K562 (cell line): Measurements from ENCODE around the gene BRSK1. TPM values are rescaled to one million over a fixed set of nuclear protein-coding genes. Genes with fewer than 3 reads are reported as not detected.

ENCODE experiments used
- ATAC-seq: fragments of 200-7000 bp; cut with Tn5 transposase; 3 replicates; pipeline ENCODE4 v1.9.1; 2020; ENCODE audit warnings: moderate library complexity
- BruUV-seq: library from RNA; stranded (reverse); fragments of 400-500 nt; replicated peaks from 2 replicates; lab custom pipeline; 2021; lab: Mats Ljungman, UMichigan
- CTCF ChIA-PET: fragments of 300-600 bp; formaldehyde crosslinking; extraction: SDS; loops from one replicate; lab custom pipeline; 2021; ENCODE audit warnings: low intra/inter-chr PET ratio; lab: Yijun Ruan, JAX
- POLR2A ChIA-PET: fragments of 300-600, 350-650 bp; sonication (Branson Sonifier 250); formaldehyde crosslinking; extraction: SDS; loops from one replicate; lab custom pipeline; 2021; ENCODE audit warnings: antibody characterized with exemption, inconsistent platforms; lab: Yijun Ruan, JAX
- DNase-seq, 4 experiments: peaks; one replicate each; pipeline versions ENCODE4 v3.0.0 to v3.0.0-alpha.2; 2011 to 2018; ENCODE audit warnings: low spot score in 3 of 4, mixed read lengths in 3 of 4; ENCODE audit errors: extremely low read depth in 1 of 4
- FAIRE-seq: peaks from 2 replicates; lab custom pipeline; 2011; peaks lifted over from hg19 to GRCh38; lab: Jason Lieb, UNC
- H2AFZ ChIP-seq: 2 replicates; pipeline ENCODE4 v1.6.0; 2011; ENCODE audit warnings: low read depth, low read length, control low read depth, inconsistent platforms
- H3K27ac ChIP-seq: fragments of 200-600 bp; 3 replicates; pipeline ENCODE4 v1.8.0; 2011; ENCODE audit warnings: low read depth, mild to moderate bottlenecking, control low read depth, inconsistent platforms, low read length, moderate library complexity, mixed read lengths; ENCODE audit errors: extremely low read depth
- H3K27me3 ChIP-seq, 2 experiments: fragments of 300-600 bp in 1 of 2; 2 replicates in 1 of 2; 3 replicates in 1 of 2; pipeline versions ENCODE4 v1.6.0 to v1.8.0; 2011; ENCODE audit warnings: inconsistent platforms in 2 of 2, low read length in 2 of 2, mild to moderate bottlenecking in 1 of 2, mixed read lengths in 1 of 2, moderate library complexity in 1 of 2; ENCODE audit not compliant: control insufficient read depth in 2 of 2, insufficient read depth in 2 of 2
- H3K36me3 ChIP-seq: fragments of 300-600 bp; 3 replicates; pipeline ENCODE4 v1.8.0; 2011; ENCODE audit warnings: mild to moderate bottlenecking, low read length, inconsistent platforms; ENCODE audit not compliant: control insufficient read depth, insufficient read depth
- H3K4me1 ChIP-seq, 2 experiments: fragments of 200-600 bp in 1 of 2; replicated peaks in 1 of 2; 2 replicates in 1 of 2; 3 replicates in 1 of 2; pipeline versions ENCODE4 v1.5.1 to v1.8.0; 2011; ENCODE audit warnings: inconsistent platforms in 2 of 2, low read length in 2 of 2, mild to moderate bottlenecking in 1 of 2, mixed read lengths in 1 of 2, moderate library complexity in 1 of 2; ENCODE audit not compliant: control insufficient read depth in 2 of 2, insufficient read depth in 2 of 2
- H3K4me2 ChIP-seq: 2 replicates; pipeline ENCODE4 v1.6.1; 2011; ENCODE audit warnings: low read length, control low read depth, inconsistent platforms, mixed read lengths; ENCODE audit not compliant: insufficient read depth
- H3K4me3 ChIP-seq: fragments of 200-600 bp; sonication (generic), shearing (Covaris generic); 2 replicates; pipeline ENCODE4 v1.5.1; 2016; ENCODE audit warnings: control low read depth, inconsistent platforms
- H3K79me2 ChIP-seq: fragments of 200-600 bp; 3 replicates; pipeline ENCODE4 v1.8.0; 2011; ENCODE audit warnings: low read length, inconsistent platforms; ENCODE audit not compliant: control insufficient read depth, insufficient read depth
- H3K9ac ChIP-seq, 2 experiments: 2 replicates each; pipeline versions ENCODE4 v1.6.0 to v1.6.1; 2011; ENCODE audit warnings: low read depth in 2 of 2, low read length in 2 of 2, control low read depth in 1 of 2, inconsistent platforms in 1 of 2, mild to moderate bottlenecking in 1 of 2, mixed read lengths in 1 of 2; ENCODE audit not compliant: insufficient read depth in 1 of 2
- H3K9me1 ChIP-seq: one replicate; pipeline ENCODE4 v1.6.0; 2011; ENCODE audit warnings: inconsistent platforms, mild to moderate bottlenecking, low read length, moderate library complexity; ENCODE audit not compliant: control insufficient read depth, insufficient read depth
- H3K9me3 ChIP-seq: replicated peaks from 2 replicates; pipeline ENCODE4 v1.5.1; 2011; ENCODE audit warnings: low read depth, low read length, inconsistent platforms; ENCODE audit not compliant: control insufficient read depth, insufficient read depth
- H4K20me1 ChIP-seq: replicated peaks from 2 replicates; pipeline ENCODE4 v1.6.1; 2011; ENCODE audit warnings: low read length, inconsistent platforms, mixed read lengths; ENCODE audit not compliant: control insufficient read depth, insufficient read depth
- BRF1 ChIP-seq: IDR thresholded peaks from 3 replicates; pipeline ENCODE4 v1.6.1; 2011; ENCODE audit warnings: borderline replicate concordance, mild to moderate bottlenecking; ENCODE audit not compliant: insufficient read length; ENCODE audit errors: extremely low read depth
- CBFB ChIP-seq: sonication (generic); formaldehyde crosslinking; IDR thresholded peaks from 2 replicates; pipeline ENCODE4 v1.4.0; 2020; ENCODE audit warnings: mild to moderate bottlenecking, missing genetic modification reagents
- CHAMP1 ChIP-seq: fragments of 450-650 bp; IDR thresholded peaks from 2 replicates; pipeline ENCODE4 v1.6.1; 2016; ENCODE audit warnings: mild to moderate bottlenecking
- E2F5 ChIP-seq: sonication (generic); formaldehyde crosslinking; IDR thresholded peaks from 2 replicates; pipeline ENCODE4 v1.8.0; 2022; ENCODE audit warnings: mild to moderate bottlenecking, missing genetic modification reagents
- FOXP1 ChIP-seq: sonication (generic); formaldehyde crosslinking; IDR thresholded peaks from 2 replicates; pipeline ENCODE4 v1.8.0; 2022; ENCODE audit warnings: mild to moderate bottlenecking, missing genetic modification reagents
- GATA2 ChIP-seq: sonication (generic); formaldehyde crosslinking; IDR thresholded peaks from 2 replicates; pipeline ENCODE4 v1.4.0; 2020; ENCODE audit warnings: mild to moderate bottlenecking, missing genetic modification reagents
- KAT7 ChIP-seq: sonication (generic); formaldehyde crosslinking; IDR thresholded peaks from 2 replicates; pipeline ENCODE4 v1.8.0; 2022; ENCODE audit warnings: missing genetic modification reagents, mild to moderate bottlenecking, borderline replicate concordance
- LARP7 ChIP-seq: fragments of 450-650 bp; IDR thresholded peaks from 2 replicates; pipeline ENCODE4 v1.6.1; 2016
- MAX ChIP-seq: sonication (generic); formaldehyde crosslinking; IDR thresholded peaks from 2 replicates; pipeline ENCODE4 v1.9.0; 2022; ENCODE audit warnings: mild to moderate bottlenecking, missing genetic modification reagents
- POLR2A ChIP-seq: fragments of 450-650 bp; conservative IDR thresholded peaks from 2 replicates; pipeline ENCODE4 v1.6.1; 2016
- POLR2AphosphoS2 ChIP-seq: IDR thresholded peaks from 2 replicates; pipeline ENCODE4 v1.6.1; 2012; ENCODE audit warnings: low read length, improper control_type of control experiment
- POLR2G ChIP-seq: fragments of 200-400 bp; formaldehyde crosslinking; IDR thresholded peaks from 2 replicates; pipeline ENCODE4 v1.6.1; 2017; ENCODE audit warnings: low read depth, mild to moderate bottlenecking, antibody characterized with exemption, low read length, moderate library complexity
- RBFOX2 ChIP-seq: fragments of 200-400 bp; formaldehyde crosslinking; IDR thresholded peaks from 2 replicates; pipeline ENCODE4 v1.6.1; 2017; ENCODE audit warnings: low read depth, mild to moderate bottlenecking, low read length, moderate library complexity
- SAP30 ChIP-seq: fragments of 200-600 bp; sonication (generic); IDR thresholded peaks from 2 replicates; pipeline ENCODE4 v1.6.1; 2012; ENCODE audit warnings: borderline replicate concordance, low read depth, mild to moderate bottlenecking, moderate library complexity, low read length, control low read depth, inconsistent platforms; ENCODE audit not compliant: insufficient read depth, poor library complexity, severe bottlenecking
- TARDBP ChIP-seq: fragments of 450-650 bp; IDR thresholded peaks from 2 replicates; pipeline ENCODE4 v1.6.1; 2016
- YY1 ChIP-seq, 3 experiments: IDR thresholded peaks; 2 replicates each; pipeline ENCODE4 v1.6.1; 2011; ENCODE audit warnings: low read length in 2 of 3, mild to moderate bottlenecking in 2 of 3, moderate library complexity in 2 of 3, borderline replicate concordance in 1 of 3, control low read depth in 1 of 3, low read depth in 1 of 3; ENCODE audit not compliant: insufficient read depth in 3 of 3, insufficient replicate concordance in 2 of 3, control insufficient read depth in 1 of 3, insufficient read length in 1 of 3; ENCODE audit errors: extremely low read depth in 1 of 3
- ZFPM2 ChIP-seq: fragments of 250-450 bp; sonication (Bioruptor Pico); IDR thresholded peaks from 2 replicates; pipeline ENCODE4 v1.5.1; 2022; ENCODE audit warnings: mild to moderate bottlenecking
- ZNF282 ChIP-seq: sonication (generic); formaldehyde crosslinking; IDR thresholded peaks from 2 replicates; pipeline ENCODE4 v1.8.1; 2023; ENCODE audit warnings: missing genetic modification reagents
- WGBS: fragments of 100-300 bp; shearing (Covaris generic); methylation state at CpG from one replicate; pipeline ENCODE4 v1.1.6; 2016; ENCODE audit warnings: low coverage, mixed read lengths; ENCODE audit not compliant: insufficient coverage; ENCODE audit errors: missing lambda C conversion rate; 5-methylcytosine and 5-hydroxymethylcytosine counted together
- in situ Hi-C: fragments of 300-500 bp; cut with MboI; formaldehyde crosslinking; loops from 4 replicates; pipeline ENCODE4 v1.15.0; 2018; ENCODE audit warnings: inconsistent platforms, mixed read lengths
- intact Hi-C: fragments of 100-400 bp; cut with micrococcal nuclease; formaldehyde crosslinking; loops from 2 replicates; pipeline ENCODE4 v1.14.2; 2022
- polyA plus RNA-seq, 8 experiments: library from polyadenylated mRNA; depleted of rRNA in 4 of 8; stranded (reverse) in 5 of 8; unstranded in 3 of 8; fragments of >200 nt; fragmentation: Nextera tagmentation in 2 of 8; fragmentation: Illumina TruSeq in 1 of 8; extraction: Ambion mirVana in 2 of 8; extraction: Trizol in 1 of 8; gene quantifications; 2 replicates each; pipeline versions ENCODE4 v1.2.1 to v1.2.3, GENCODE V29; 2011 to 2014; ENCODE audit warnings: inconsistent platforms in 1 of 8, missing spikeins in 1 of 8
- total RNA-seq, 7 experiments: library from RNA; depleted of rRNA in 6 of 7; stranded (reverse); fragments of >200 nt in 6 of 7; fragmentation: Illumina TruSeq in 2 of 7; extraction: Trizol in 2 of 7; gene quantifications; 2 replicates each; pipeline versions ENCODE4 v1.2.1 to v1.2.3, GENCODE V29; 2011 to 2021; ENCODE audit warnings: low replicate concordance in 1 of 7

Gene BRSK1
- total and polyA plus RNA-seq, 9 of the 15 experiments (the other 6 are each of a cell fraction or from before 2014, with no cell fraction given) = 1.7 to 9.3 (median 3.8) TPM; not detected in 2

GRCh38 chr19:55348317-55349034 is 64.7 kb downstream of the BRSK1 start:
- in situ Hi-C loops = no loop called here
- no peak for TF ChIP-seq GATA2 (CRISPR knock-in tag)
- peak; percentile 26; the same call in 1 of the 2 replicates for TF ChIP-seq MAX (CRISPR knock-in tag)
- TF ChIP-seq ZFPM2 (CRISPR knock-in tag) = no peak
- no peak for TF ChIP-seq YY1 (IDR thresholded peaks at IDR 0.05; ENCODE audit: borderline replicate concordance in 1 of 3, control insufficient read depth in 1 of 3, extremely low read depth in 1 of 3, insufficient read depth in 3 of 3, insufficient read length in 1 of 3, insufficient replicate concordance in 2 of 3, low read depth in 1 of 3, low read length in 2 of 3)
- peak; percentile 60 for TF ChIP-seq POLR2G
- no peak for TF ChIP-seq CHAMP1
- no peak for TF ChIP-seq ZNF282 (CRISPR knock-in tag)
- no peak for TF ChIP-seq KAT7 (CRISPR knock-in tag)
- no peak for TF ChIP-seq BRF1
- TF ChIP-seq RBFOX2 = peak; percentile 43
- no peak for TF ChIP-seq TARDBP
- TF ChIP-seq FOXP1 = no peak
- peak; percentile 48; the same call in 1 of the 2 replicates for TF ChIP-seq POLR2A
- TF ChIP-seq POLR2AphosphoS2 = 0 out of 2 replicates have a peak, but pooled peaks have one; percentile 42
- no peak for TF ChIP-seq E2F5
- no peak for TF ChIP-seq LARP7
- TF ChIP-seq SAP30 = no peak
- no peak for TF ChIP-seq CBFB

More at GRCh38 chr19:55348317-55349034, 64.7 kb downstream of the BRSK1 start:
- Histone ChIP-seq H3K9me1 (peaks cover 5% of the 10 kb centered on the region), H3K79me2 (no peaks in the 10 kb centered on the region), H2AFZ (no peak overlapping the region), H3K27ac (no peak overlapping the region), H3K4me1 (peaks cover 2 to 73% of the 10 kb centered on the region in 2 experiments; a peak in 3 of 5 replicates), H3K9ac (peak overlapping the region in 1 of 2 experiments; percentile 71; a peak in 2 of 4 replicates), H3K4me2 (no peak overlapping the region), H3K9me3 (no peaks in the 10 kb centered on the region), H3K27me3 (no peaks in the 10 kb centered on the region), H4K20me1 (peaks cover 4% of the 10 kb centered on the region), H3K4me3 (no peak overlapping the region), H3K36me3 (peaks cover 47% of the 10 kb centered on the region; the same call in 2 of the 3 replicates)
- ATAC-seq = no peak; the same call in 2 of the 3 replicates
- ChIA-PET CTCF (no interaction called here), POLR2A (interaction anchor here (0.7 to 2.1 kb wide), 11 partner anchors 7 to 74 kb away, joined by 3 to 14 read pairs (median 4); partner anchors contain the start of gene KMT5C)
- WGBS = 70% methylated on average over 22 of the region's 22 CpGs
- intact Hi-C loops = no loop called here
- BruUV-seq = no TSS peak
- no peak for FAIRE-seq
- no peak for DNase-seq
